Measurements from ENCODE around the gene MAGEA9. TPM values are rescaled to one million over a fixed set of nuclear protein-coding genes. Genes with fewer than 3 reads are reported as not detected.
"Not testable (repeated sequence)": the region's sequence is repeated elsewhere in the genome, so short reads cannot be mapped to it uniquely, and the experiment has no call there.

MAGEA9 gene
- not detected for total RNA-seq

DNA sequence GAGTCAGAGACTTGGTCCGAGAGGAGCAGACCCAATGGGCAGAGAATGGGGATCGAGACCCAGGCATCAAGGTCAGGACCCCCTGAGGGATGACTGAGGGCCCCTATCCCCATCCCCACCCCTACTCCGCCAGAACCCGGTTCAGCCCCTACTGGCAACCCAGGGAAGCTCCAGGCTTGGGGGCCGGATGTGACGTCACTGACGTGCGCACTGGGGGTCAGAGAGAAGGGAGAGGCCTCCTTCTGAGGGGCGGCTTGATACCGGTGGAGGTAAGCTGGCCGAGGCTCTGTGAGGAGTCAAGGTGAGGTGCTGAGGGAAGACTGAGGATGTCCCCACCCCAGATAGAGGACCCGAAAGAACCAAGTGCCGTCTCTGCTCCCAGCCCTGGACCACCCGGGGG lies at the start of gene MAGEA9:
Gene MAGEA9 (plus strand): TSS at position 204 of the 400 bp plus-strand sequence. CDS start 4,281 bp downstream, outside the sequence.
- not testable (repeated sequence) for DNase-seq (ENCODE audit: low spot score)

DNA sequence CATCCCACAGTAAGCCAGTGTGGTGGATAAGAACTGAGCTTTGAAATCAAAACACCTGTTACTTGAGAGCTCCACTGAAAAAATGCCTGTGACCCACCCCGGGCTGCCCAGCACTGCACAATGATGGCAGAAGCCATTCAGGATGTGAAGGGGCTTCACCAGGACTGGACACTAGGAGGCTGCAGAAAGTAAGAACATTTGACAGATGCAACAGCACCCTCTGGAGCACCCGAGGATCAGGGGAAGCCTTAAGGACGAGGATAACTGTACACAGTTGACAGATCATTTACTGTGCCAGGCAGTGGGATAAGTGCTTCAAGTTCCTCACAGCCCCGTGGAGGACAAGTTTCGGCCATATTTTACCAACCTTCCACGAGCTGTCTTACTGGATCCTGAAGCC lies 39.5 kb upstream of the MAGEA9 start:
- DNase-seq (ENCODE audit: low spot score), result not testable (repeated sequence)

- not testable (repeated sequence) for DNase-seq (ENCODE audit: low spot score)
These were observed 35.2 kb upstream of the MAGEA9 start for GRCh38 chrX:149746390-149747007.

DNA sequence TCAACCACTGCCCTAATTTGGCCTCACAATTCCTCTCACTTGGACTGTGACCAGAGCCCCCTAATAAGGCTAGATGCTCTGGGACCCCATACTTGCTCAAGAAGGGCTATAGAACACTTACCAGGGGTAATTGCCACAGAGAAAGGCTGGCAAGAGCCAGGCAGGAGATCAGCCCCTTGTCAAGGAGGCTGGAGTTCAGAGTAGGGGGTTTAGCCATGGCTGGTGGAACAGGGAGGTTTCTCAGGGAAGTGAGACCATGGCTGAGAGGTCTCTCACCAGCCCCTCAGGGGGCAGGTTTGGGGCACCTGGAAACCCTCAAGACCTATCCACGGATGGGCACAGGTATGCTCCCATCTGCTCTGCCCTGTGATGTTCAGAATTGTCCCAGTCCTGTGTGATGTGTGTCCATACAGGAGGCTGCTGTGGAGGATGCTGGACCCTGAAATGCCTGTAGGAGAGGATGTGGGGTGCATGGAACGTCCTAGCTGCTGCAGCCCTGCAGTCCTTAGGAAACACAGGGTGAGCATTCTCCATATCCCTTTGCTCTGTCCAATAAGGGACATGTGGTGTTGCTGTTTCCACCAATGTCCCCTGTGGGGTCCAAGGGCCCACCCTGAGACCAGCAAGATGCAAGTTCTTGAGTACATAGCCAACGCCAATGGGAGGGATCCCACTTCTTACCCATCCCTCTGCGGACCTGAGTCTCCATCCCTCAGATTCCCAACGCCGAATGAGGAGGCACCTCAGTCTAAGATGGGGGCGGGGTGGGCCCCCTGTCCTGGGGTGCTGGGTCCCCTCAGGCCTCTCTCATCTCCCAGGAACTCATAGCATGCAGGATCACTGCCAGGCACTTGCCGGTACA lies 24.3 kb upstream of the MAGEA9 start:
- DNase-seq (ENCODE audit: low spot score), result no peak

- no peak for DNase-seq (ENCODE audit: low spot score)
These were observed 23.5 kb upstream of the MAGEA9 start for GRCh38 chrX:149758068-149758714.

GRCh38 chrX:149758715-149759078 lies 23.0 kb upstream of the MAGEA9 start:
- DNase-seq (ENCODE audit: low spot score), result not testable (repeated sequence)

- no peak for DNase-seq (ENCODE audit: low spot score)
These were observed 21.9 kb upstream of the MAGEA9 start for GRCh38 chrX:149759824-149760223.

- DNase-seq (ENCODE audit: low spot score), result no peak
These were observed 20.8 kb upstream of the MAGEA9 start for GRCh38 chrX:149760965-149761364.

GRCh38 chrX:149761858-149762674 lies 19.7 kb upstream of the MAGEA9 start:
- not testable (repeated sequence) for DNase-seq (ENCODE audit: low spot score)

DNA sequence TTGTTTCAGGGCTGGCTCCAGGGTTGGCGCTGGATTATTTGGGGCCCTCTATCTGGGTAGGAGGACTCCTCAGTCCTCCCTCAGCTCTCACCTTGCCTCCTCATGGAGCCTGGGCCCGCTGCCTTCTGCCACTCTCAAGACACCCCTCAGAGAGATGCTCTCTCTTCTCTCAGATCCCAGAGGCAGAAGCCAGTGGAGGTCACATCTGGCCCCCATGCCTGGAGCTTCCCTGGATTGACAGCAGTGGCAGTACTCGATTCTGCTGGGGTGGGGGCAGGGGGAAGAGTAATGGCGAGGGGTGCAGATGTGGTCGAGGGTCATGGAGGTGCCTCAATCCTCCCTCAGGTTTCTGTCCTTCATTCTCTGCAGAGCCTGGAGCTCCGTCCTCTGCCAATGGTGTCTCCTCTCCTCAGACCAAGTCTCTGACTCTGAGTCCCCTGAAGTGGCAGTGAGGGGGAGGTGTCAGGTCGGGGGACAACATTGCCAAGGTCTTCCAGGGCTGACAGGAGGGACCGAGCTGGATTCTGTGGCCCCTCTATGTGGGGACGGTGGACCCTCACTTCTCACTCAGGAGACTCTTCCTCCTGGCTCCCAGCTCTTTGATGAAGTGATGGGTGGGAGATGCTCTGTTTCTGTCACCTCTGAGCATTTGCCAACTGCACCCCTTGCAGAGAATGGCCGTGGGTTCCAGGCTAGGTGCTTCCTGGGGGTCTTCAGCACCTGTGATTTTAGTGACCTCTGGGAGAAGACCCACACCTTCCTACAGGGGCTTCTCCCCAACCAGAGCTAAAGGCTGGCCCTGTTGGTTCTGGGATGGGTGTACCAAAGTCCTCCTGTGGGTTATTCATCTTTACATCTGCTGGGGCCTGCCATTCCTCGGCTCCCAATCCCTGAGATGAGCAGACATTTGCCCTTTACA lies 18.8 kb upstream of the MAGEA9 start:
- DNase-seq (ENCODE audit: low spot score), result no peak

DNA sequence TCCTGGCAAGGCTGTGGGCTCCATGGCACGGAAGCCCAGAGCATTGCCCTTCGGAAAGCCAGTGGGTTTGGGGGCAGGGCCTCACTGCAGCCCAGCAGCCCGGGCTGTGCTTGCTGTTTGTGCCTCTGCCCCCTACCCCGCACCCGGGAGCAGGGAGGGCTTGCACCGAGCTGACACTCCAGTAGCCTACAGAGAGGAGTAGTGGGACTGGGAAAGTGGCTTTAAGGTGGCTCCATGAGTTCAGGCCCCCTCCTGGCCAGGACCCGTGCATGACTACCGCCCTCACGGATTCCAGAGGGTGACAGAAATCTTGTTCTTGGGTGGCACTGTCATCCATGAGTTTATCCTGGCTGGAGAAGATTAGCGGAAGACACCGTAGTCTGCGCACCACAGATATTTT lies 11.4 kb upstream of the MAGEA9 start:
- DNase-seq (ENCODE audit: low spot score), result not testable (repeated sequence)

- DNase-seq (ENCODE audit: low spot score), result not testable (repeated sequence)
These were observed 8.7 kb upstream of the MAGEA9 start for GRCh38 chrX:149773026-149773425.

- not testable (repeated sequence) for DNase-seq (ENCODE audit: low spot score)
These were observed 8.0 kb upstream of the MAGEA9 start, which contains the start of gene HSFX1 for GRCh38 chrX:149773768-149774167. Gene HSFX1 (plus strand): TSS chrX:149774068. CDS start chrX:149774682, 614 bp downstream.

DNA sequence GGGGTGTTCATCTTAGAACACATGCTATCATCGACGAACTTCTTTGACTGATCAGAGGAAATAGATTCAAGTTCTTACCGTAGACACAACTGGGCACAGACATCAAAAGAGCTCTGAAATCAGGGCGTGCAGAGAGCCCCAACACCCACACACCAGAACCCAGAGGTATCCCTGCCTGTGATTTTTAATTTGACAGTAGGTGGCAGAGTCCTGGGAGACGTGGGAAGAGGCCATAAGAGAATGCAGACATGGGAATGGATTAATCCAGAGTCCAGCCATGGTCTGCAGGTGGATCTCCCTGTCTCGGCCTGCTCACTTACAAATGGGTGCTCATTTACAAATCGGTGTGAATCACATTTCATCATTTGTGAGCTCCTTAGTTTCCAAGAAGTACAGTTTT lies 3.7 kb upstream of the MAGEA9 start:
- DNase-seq (ENCODE audit: low spot score), result not testable (repeated sequence)

- DNase-seq (ENCODE audit: low spot score), result not testable (repeated sequence)
These were observed 13.8 kb downstream of the MAGEA9 start for GRCh38 chrX:149795531-149795930.

GRCh38 chrX:149799095-149799714 lies 17.5 kb downstream of the MAGEA9 start:
- DNase-seq (ENCODE audit: low spot score), result no peak

GRCh38 chrX:149799938-149800337 lies 18.2 kb downstream of the MAGEA9 start:
- DNase-seq (ENCODE audit: low spot score), result no peak

DNA sequence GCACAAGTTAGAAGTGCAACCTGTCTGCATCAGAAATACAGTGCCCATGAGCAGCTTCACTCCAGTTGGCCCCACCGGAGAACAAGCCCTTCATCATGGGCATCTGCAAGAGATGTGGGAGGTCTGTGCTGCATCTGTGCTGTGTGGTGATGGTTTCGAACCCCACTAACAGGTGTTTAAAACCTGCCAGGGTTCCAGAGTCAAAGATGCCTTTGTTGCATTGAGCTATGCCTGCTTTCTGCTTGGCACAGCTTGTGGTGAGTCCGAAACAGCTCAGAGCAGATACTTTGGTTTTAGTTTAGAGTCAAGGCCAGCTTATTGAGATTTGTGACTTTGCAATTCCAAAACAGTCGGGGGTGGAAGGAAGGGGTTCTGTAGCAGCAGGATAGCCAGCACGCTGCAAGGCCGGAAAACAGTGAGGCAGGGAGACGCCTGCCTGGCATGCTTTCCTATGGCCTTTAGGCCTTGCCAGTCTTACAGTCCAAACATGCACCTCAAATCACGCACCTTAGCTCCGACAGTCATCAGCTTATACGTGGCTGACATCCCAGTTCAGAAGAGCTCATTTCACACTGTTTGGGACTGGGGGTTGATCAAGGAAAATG lies 21.8 kb downstream of the MAGEA9 start:
- DNase-seq (ENCODE audit: low spot score), result no peak

DNA sequence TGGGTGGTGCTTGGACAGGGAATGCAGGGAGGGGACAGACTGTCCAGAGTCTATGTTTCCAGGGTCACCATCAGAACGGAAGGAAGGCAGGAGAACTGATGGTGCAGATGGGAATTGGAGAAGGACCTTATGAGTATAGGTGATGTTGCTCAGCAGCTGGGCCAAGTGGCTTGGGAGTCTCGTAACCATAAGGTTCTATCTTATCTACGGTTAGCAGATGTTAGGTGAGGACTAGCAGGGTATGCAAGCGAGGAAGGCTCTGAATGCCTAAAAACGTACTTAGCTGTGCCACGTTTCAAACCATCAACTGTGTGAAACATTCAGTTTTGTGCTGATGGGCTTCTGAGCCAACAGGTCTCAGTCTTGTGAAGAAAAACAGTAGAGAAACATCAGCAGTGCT lies 22.4 kb downstream of the MAGEA9 start:
- DNase-seq (ENCODE audit: low spot score), result no peak

Measured in mucosa of gallbladder (tissue), 1 donor.